Measurements from ENCODE around the gene TRIM66.
A peak's percentile ranks its signal among the peaks of the same experiment; 100 is the strongest.

Gene TRIM66

GRCh38 chr11:8682303-8683114 lies at the start of gene TRIM66, which contains the start of gene RPL27A:
TSS of gene TRIM66 (minus strand) at chr11:8682665. CDS start at chr11:8672274, 10,391 bp downstream.
TSS of gene RPL27A (plus strand) at chr11:8682792. CDS start at chr11:8682814, 22 bp downstream.
- peaks cover 0 to 5% of the 10 kb centered on the region in 2 donors for H3K9me3 Mint-ChIP-seq
- peak within 1 kb of the TSS; percentile 93 to 98 for H3K27ac Mint-ChIP-seq

GRCh38 chr11:8731647-8732323 lies 49.3 kb upstream of the TRIM66 start:
- no peak overlapping the region for H3K4me3 Mint-ChIP-seq
- no peak overlapping the region for H3K27ac Mint-ChIP-seq
- no peak for ATAC-seq
- no peaks in the 10 kb centered on the region for H3K4me1 Mint-ChIP-seq
- DNase-seq = no peak
- no peaks in the 10 kb centered on the region for H3K9me3 Mint-ChIP-seq
- peaks cover 10% of the 10 kb centered on the region for H3K27me3 Mint-ChIP-seq

More at GRCh38 chr11:8682303-8683114, at the start of gene TRIM66, which contains the start of gene RPL27A:
- H3K4me1 Mint-ChIP-seq = peaks cover 54% of the 10 kb centered on the region
- H3K27me3 Mint-ChIP-seq = no peaks in the 10 kb centered on the region
- peak within 1 kb of the TSS; percentile 86 to 90 for H3K4me3 Mint-ChIP-seq
- DNase-seq (peak; percentile 98 to 99), ATAC-seq (peak; percentile 97)

- ATAC-seq (no peak), DNase-seq (no peak)
- no peaks in the 10 kb centered on the region for H3K9me3 Mint-ChIP-seq
- H3K27me3 Mint-ChIP-seq = peaks cover 10% of the 10 kb centered on the region
- H3K4me1 Mint-ChIP-seq = no peaks in the 10 kb centered on the region
- H3K27ac Mint-ChIP-seq = no peak overlapping the region
- no peak overlapping the region for H3K4me3 Mint-ChIP-seq
These were observed 48.2 kb upstream of the TRIM66 start for GRCh38 chr11:8730697-8731020.

GRCh38 chr11:8729837-8730696 lies 47.6 kb upstream of the TRIM66 start:
- DNase-seq = no peak
- no peak for ATAC-seq
- Mint-ChIP-seq H3K9me3 (no peaks in the 10 kb centered on the region), H3K4me3 (no peak overlapping the region), H3K27ac (peak overlapping the region in 1 of 2 donors; percentile 92), H3K4me1 (no peaks in the 10 kb centered on the region), H3K27me3 (peaks cover 10% of the 10 kb centered on the region)

GRCh38 chr11:8729067-8729466 lies 46.6 kb upstream of the TRIM66 start:
- peaks cover 10% of the 10 kb centered on the region for H3K27me3 Mint-ChIP-seq
- ATAC-seq = no peak
- H3K9me3 Mint-ChIP-seq = no peaks in the 10 kb centered on the region
- H3K4me1 Mint-ChIP-seq = no peaks in the 10 kb centered on the region
- DNase-seq = no peak
- H3K4me3 Mint-ChIP-seq = no peak overlapping the region
- H3K27ac Mint-ChIP-seq = no peak overlapping the region

- H3K27me3 Mint-ChIP-seq = peaks cover 10% of the 10 kb centered on the region
- no peak overlapping the region for H3K27ac Mint-ChIP-seq
- H3K4me3 Mint-ChIP-seq = no peak overlapping the region
- no peak for ATAC-seq
- no peaks in the 10 kb centered on the region for H3K9me3 Mint-ChIP-seq
- no peaks in the 10 kb centered on the region for H3K4me1 Mint-ChIP-seq
- no peak for DNase-seq
These were observed 46.1 kb upstream of the TRIM66 start for GRCh38 chr11:8728563-8728962.

GRCh38 chr11:8726395-8726794 lies 43.9 kb upstream of the TRIM66 start:
- Mint-ChIP-seq H3K27ac (no peak overlapping the region), H3K4me1 (no peaks in the 10 kb centered on the region), H3K27me3 (peaks cover 27% of the 10 kb centered on the region), H3K4me3 (no peak overlapping the region), H3K9me3 (no peaks in the 10 kb centered on the region)
- no peak for ATAC-seq
- DNase-seq = no peak

GRCh38 chr11:8724682-8725081 lies 42.2 kb upstream of the TRIM66 start:
- H3K27ac Mint-ChIP-seq = no peak overlapping the region
- H3K9me3 Mint-ChIP-seq = no peaks in the 10 kb centered on the region
- DNase-seq = no peak
- ATAC-seq = no peak
- no peak overlapping the region for H3K4me3 Mint-ChIP-seq
- H3K27me3 Mint-ChIP-seq = peaks cover 41% of the 10 kb centered on the region
- H3K4me1 Mint-ChIP-seq = no peaks in the 10 kb centered on the region

- DNase-seq = no peak
- Mint-ChIP-seq H3K9me3 (no peaks in the 10 kb centered on the region), H3K27me3 (peaks cover 45% of the 10 kb centered on the region), H3K4me1 (no peaks in the 10 kb centered on the region), H3K27ac (peak overlapping the region in 1 of 2 donors; percentile 61), H3K4me3 (no peak overlapping the region)
- ATAC-seq = no peak
These were observed 41.2 kb upstream of the TRIM66 start for GRCh38 chr11:8723711-8724110.

GRCh38 chr11:8722809-8723208 lies 40.3 kb upstream of the TRIM66 start:
- H3K4me3 Mint-ChIP-seq = no peak overlapping the region
- DNase-seq (no peak), ATAC-seq (no peak)
- H3K9me3 Mint-ChIP-seq = no peaks in the 10 kb centered on the region
- H3K4me1 Mint-ChIP-seq = peaks cover 6% of the 10 kb centered on the region
- no peak overlapping the region for H3K27ac Mint-ChIP-seq
- H3K27me3 Mint-ChIP-seq = peaks cover 51% of the 10 kb centered on the region

GRCh38 chr11:8721609-8722500 lies 39.4 kb upstream of the TRIM66 start:
- peaks cover 42% of the 10 kb centered on the region for H3K27me3 Mint-ChIP-seq

GRCh38 chr11:8720868-8721608 lies 38.6 kb upstream of the TRIM66 start:
- ATAC-seq (no peak), DNase-seq (no peak)
- H3K4me1 Mint-ChIP-seq = peaks cover 16% of the 10 kb centered on the region
- peaks cover 42% of the 10 kb centered on the region for H3K27me3 Mint-ChIP-seq
- no peaks in the 10 kb centered on the region for H3K9me3 Mint-ChIP-seq
- H3K27ac Mint-ChIP-seq = no peak overlapping the region
- no peak overlapping the region for H3K4me3 Mint-ChIP-seq

More at GRCh38 chr11:8721609-8722500, 39.4 kb upstream of the TRIM66 start:
- Mint-ChIP-seq H3K9me3 (no peaks in the 10 kb centered on the region), H3K27ac (peak overlapping the region in 1 of 2 donors; percentile 42), H3K4me3 (no peak overlapping the region), H3K4me1 (peaks cover 16% of the 10 kb centered on the region)
- DNase-seq (no peak), ATAC-seq (no peak)

GRCh38 chr11:8720352-8720751 lies 37.9 kb upstream of the TRIM66 start:
- no peaks in the 10 kb centered on the region for H3K9me3 Mint-ChIP-seq
- no peak for DNase-seq
- peaks cover 42% of the 10 kb centered on the region for H3K27me3 Mint-ChIP-seq
- H3K4me1 Mint-ChIP-seq = peaks cover 16% of the 10 kb centered on the region
- peak overlapping the region in 1 of 2 donors; percentile 16 for H3K27ac Mint-ChIP-seq
- no peak overlapping the region for H3K4me3 Mint-ChIP-seq
- ATAC-seq = no peak

GRCh38 chr11:8719721-8720120 lies 37.3 kb upstream of the TRIM66 start:
- Mint-ChIP-seq H3K4me3 (no peak overlapping the region), H3K27me3 (peaks cover 42% of the 10 kb centered on the region)

More at GRCh38 chr11:8719721-8720120, 37.3 kb upstream of the TRIM66 start:
- ATAC-seq = no peak
- Mint-ChIP-seq H3K4me1 (peaks cover 16% of the 10 kb centered on the region), H3K27ac (no peak overlapping the region), H3K9me3 (no peaks in the 10 kb centered on the region)
- DNase-seq = no peak
